Right renal cortex interstitium (tissue), 3 donors: ENCODE data around the gene SSX2IP. TPM values are rescaled to one million over a fixed set of nuclear protein-coding genes. Genes with fewer than 3 reads are reported as not detected.

Source experiments
- DNase-seq, 3 donors: peaks; one replicate each; pipeline ENCODE4 v3.0.0-alpha.2; 2013; ENCODE audit warnings: low read depth in 3 of 3, low spot score in 2 of 3
- polyA plus RNA-seq, 3 donors: library from polyadenylated mRNA; unstranded; fragments of 120-200 nt; gene quantifications; one replicate each; pipeline ENCODE4 v1.2.1, GENCODE V29; 2013; ENCODE audit not compliant: insufficient read length in 3 of 3

Gene SSX2IP
- polyA plus RNA-seq, 3 donors: 39.4 to 41.2 (median 40.4) TPM

- DNase-seq: no peak
These were observed 21.6 kb upstream of the SSX2IP start for GRCh38 chr1:84711869-84712268.

GRCh38 chr1:84711121-84711520, 20.9 kb upstream of the SSX2IP start:
- no peak for DNase-seq

GRCh38 chr1:84709131-84709530, 18.9 kb upstream of the SSX2IP start:
- no peak for DNase-seq

GRCh38 chr1:84708031-84708430, 17.8 kb upstream of the SSX2IP start:
- DNase-seq: no peak

- no peak for DNase-seq
These were observed 15.3 kb upstream of the SSX2IP start for GRCh38 chr1:84705513-84705912.

GRCh38 chr1:84704872-84705417, 14.7 kb upstream of the SSX2IP start:
- DNase-seq: no peak

GRCh38 chr1:84703431-84703830, 13.2 kb upstream of the SSX2IP start:
- DNase-seq: no peak

GRCh38 chr1:84702143-84702542, 11.9 kb upstream of the SSX2IP start:
- no peak for DNase-seq

- no peak for DNase-seq
These were observed 11.1 kb upstream of the SSX2IP start for GRCh38 chr1:84701376-84701775.

GRCh38 chr1:84700070-84700469, 9.8 kb upstream of the SSX2IP start:
- DNase-seq: no peak

GRCh38 chr1:84698151-84699110, 8.2 kb upstream of the SSX2IP start:
- DNase-seq: no peak

GRCh38 chr1:84693785-84694184, 3.5 kb upstream of the SSX2IP start:
- no peak for DNase-seq

- no peak for DNase-seq
These were observed 2.7 kb upstream of the SSX2IP start for GRCh38 chr1:84693005-84693404.

- no peak for DNase-seq
These were observed 2.1 kb upstream of the SSX2IP start for GRCh38 chr1:84692391-84692790.

GRCh38 chr1:84691122-84691783, 992 bp upstream of the SSX2IP start:
- DNase-seq: no peak

- peak in 1 of 3 donors; percentile 38 for DNase-seq
These were observed 506 bp downstream of the SSX2IP start for GRCh38 chr1:84689514-84690396.

- DNase-seq: no peak
These were observed 1.7 kb downstream of the SSX2IP start for GRCh38 chr1:84688463-84689061.

GRCh38 chr1:84687714-84688462, 2.4 kb downstream of the SSX2IP start:
- no peak for DNase-seq

GRCh38 chr1:84686223-84686622, 4.0 kb downstream of the SSX2IP start:
- DNase-seq: no peak

GRCh38 chr1:84683508-84683907, 6.8 kb downstream of the SSX2IP start:
- no peak for DNase-seq
